ENCODE data around the gene CBS.
"Not testable (repeated sequence)": the region's sequence is repeated elsewhere in the genome, so short reads cannot be mapped to it uniquely, and the experiment has no call there.

Gene CBS

DNA sequence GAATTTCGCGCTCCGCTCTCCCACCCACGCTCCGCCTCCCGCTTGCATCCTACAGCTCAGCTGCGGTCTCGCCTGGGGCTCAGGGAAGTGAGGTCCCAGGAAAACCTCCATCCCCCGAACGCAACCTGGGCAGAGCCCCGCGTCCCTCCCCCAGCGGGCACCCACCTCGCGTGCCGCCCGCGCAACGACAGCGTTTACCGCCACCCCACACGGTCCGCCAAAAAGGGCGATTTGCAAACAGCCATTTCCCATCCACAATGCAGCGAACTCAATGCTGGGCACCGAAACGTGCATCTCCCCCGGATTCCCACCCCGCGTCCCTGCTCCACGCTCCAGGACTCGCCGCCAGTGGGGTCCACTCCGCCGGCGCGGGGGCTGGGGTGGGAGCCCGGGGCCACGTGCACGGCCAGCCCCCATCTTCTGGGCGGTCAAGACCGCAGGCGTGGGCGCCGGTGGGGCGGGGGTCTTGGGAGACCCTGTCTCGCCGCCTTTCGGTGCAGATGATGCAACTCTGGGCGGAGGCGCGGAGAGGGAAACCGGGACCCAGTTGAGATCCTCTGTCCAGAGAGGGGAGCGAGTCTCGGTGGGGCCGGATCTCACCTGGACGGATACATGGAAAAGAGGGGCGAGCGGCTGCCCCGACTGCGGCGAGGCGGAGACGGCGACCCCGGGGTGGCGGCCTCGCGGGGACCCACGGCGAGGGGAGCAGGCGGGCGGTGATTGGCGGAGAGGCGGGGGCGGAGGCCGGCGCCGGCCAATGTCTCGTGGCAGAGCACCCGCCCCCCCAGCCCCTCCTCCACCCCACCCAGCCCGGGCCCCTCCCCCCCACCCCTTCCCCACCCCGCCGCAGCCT, at the start of gene CBS:
TSS of gene CBS (minus strand) at position 666 of the 853 bp plus-strand sequence. CDS start 3,642 bp downstream, outside the sequence.
- DNase-seq, result not testable (repeated sequence)

DNA sequence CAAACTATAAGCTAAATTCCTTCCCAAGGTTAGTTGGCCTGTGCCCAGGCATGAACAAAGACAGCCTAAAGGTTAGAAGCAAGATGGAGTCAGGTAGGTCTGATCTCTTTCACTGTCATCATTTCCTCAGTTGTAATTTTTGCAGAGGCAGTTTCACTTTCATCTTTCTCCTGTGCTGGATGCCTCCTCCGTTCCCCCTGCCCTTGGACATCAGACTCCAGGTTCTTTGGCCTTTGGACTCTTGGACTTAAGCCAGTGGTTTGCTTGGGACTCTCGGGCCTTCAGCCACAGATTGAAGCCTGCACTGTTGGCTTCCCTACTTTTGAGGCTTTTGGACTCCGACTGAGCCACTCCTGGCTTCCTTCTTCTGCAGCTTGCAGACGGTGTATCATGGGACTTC, 40.3 kb upstream of the CBS start:
- not testable (repeated sequence) for DNase-seq

- not testable (repeated sequence) for DNase-seq
Observed at GRCh38 chr21:43114483-43114882, 38.8 kb upstream of the CBS start.

GRCh38 chr21:43109006-43109405, 33.4 kb upstream of the CBS start:
- not testable (repeated sequence) for DNase-seq

GRCh38 chr21:43108177-43108576, 32.5 kb upstream of the CBS start:
- DNase-seq, result not testable (repeated sequence)

DNA sequence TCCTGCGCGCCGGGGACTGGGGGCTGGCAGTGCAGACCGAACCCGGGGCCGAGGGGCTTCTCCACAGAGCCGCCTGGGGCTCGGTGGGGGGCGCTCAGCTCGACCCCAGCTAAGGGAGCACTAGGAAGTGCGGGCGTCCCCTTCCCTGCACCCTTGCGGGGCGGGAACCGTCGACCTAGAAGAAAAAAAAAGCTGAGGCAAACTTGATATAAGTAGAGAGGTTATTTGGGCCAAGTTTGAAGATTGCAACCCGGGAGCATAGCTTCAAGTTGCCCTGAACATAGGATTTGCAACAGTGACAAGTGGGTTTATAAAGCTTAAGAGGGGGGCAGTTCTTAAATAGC, 32.1 kb upstream of the CBS start:
- DNase-seq, result not testable (repeated sequence)

DNA sequence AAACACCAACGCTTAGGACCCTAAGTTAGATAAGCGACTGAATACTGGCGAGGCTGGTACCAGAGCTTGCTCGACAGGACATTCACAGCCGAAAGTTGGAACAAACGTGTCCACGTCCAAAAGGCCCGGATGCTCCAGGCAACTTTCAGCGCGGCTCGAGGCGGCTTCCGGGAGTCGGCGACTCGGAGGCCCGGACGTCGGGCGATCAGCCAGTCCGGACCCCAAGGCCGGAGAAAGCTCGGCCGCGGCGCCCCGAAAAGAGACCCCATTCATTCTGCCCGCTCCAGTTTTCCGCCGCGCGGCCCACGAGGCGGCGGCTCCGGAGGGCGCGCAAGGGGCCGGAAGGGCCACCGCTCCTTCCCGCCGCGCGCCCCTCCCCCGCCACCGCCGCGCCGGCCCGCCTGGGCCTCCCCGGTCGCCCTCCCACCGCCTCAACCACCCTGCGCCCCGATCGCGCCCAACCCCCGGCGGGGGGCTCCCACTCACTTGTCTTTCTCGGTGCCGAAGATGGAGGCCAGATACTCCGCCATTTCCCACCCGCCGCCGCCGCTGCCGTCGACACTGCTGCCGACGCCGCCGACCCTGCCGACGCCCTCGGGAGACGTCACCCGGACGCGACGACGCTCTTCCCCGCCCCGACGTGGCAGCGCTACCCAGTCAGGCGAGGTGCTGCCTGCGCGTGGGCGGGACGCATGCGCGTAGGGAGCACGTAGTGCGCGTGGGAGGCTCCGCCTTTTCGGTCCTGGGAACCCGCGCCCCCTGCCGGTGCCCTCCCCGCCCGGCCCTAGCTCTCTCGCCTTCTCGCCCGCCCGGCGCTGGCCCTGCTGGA, 31.5 kb upstream of the CBS start, which contains the start of gene U2AF1:
TSS of gene U2AF1 (minus strand) at position 606 of the 829 bp plus-strand sequence. CDS start at position 530, 76 bp downstream.
- DNase-seq, result peak; percentile 81

GRCh38 chr21:43104642-43105041, 29.0 kb upstream of the CBS start:
- not testable (repeated sequence) for DNase-seq

GRCh38 chr21:43102281-43102680, 26.6 kb upstream of the CBS start:
- not testable (repeated sequence) for DNase-seq

- not testable (repeated sequence) for DNase-seq
Observed at GRCh38 chr21:43101676-43102075, 26.0 kb upstream of the CBS start.

DNA sequence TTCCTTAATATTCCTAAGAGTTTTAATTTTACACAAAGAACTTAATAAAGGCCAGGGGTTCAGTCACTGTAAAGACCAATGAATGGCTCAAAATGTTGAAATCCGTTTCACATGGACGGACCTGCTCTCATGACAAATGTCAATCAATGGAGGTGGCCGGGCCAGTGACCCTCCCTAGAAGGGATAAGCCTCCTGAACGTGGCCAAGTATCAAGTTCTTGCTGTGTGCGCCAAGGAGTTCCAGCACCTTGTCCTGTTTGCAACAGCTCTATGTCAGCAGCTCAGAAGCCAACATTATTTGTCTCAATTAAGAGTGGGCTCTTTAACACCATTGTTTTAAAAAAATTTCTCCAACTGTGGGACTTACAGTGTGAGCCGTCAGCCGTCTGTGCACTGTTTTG, 25.4 kb upstream of the CBS start:
- DNase-seq, result not testable (repeated sequence)

- DNase-seq, result peak; percentile 47
Observed at GRCh38 chr21:43091979-43092614, 16.5 kb upstream of the CBS start.

- not testable (repeated sequence) for DNase-seq
Observed at GRCh38 chr21:43090947-43091346, 15.3 kb upstream of the CBS start.

DNA sequence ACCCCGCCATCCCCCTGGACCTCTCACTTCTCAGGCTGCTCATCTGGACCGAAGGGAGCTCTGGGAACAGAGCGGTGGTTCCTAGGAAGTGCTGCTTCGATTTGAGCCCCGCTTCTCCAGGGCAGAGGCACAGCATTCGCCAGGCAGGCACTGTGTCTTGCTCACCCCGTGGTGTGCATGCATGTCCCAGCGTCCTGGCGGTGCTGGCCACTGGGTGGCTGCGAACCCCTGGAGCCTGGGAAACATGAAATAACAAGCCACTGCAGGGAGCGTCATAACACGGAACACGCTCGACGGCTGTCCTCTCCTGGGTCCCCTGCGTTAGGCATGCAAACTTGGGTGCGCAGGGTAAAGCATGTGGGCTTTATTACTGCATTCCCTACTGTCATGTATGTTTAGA, 13.8 kb upstream of the CBS start:
- DNase-seq, result not testable (repeated sequence)

GRCh38 chr21:43082587-43083300, 7.1 kb upstream of the CBS start:
- not testable (repeated sequence) for DNase-seq

- not testable (repeated sequence) for DNase-seq
Observed at GRCh38 chr21:43076643-43077042, 1.0 kb upstream of the CBS start.

DNA sequence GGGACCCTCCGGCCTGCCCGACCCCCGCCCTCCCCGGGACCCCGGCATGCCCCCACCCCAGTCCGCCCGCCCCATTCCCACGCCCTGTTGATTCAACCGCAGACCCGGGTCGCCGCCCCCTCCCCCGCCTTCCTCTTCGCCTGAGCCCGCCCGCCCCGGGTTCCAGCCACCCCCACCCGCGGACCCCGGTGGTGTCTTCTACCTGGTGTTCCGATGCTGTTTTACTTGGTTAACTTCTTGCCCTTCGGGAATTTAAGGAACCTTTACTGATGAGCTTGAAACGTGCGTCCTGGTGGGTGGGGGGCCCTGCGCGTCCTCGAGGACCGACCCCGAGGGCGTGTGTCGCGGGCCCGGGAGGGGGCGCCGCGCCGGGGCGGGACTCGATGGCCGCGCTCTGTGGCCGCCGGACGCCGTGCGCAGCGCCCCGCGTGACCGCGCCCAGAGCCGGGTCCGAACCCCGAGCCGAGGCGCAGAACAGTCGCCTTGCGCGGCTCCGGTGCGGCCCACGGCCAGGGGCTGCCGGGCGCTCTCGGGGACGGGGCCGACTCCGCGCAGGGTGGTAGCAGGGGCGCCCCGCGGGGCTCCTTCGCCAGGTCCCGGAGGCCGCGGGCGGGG, 495 bp upstream of the CBS start:
- not testable (repeated sequence) for DNase-seq

GRCh38 chr21:43074401-43075169, 1.1 kb downstream of the CBS start:
- DNase-seq, result not testable (repeated sequence)

- DNase-seq, result not testable (repeated sequence)
Observed at GRCh38 chr21:43072742-43073141, 2.9 kb downstream of the CBS start.

- DNase-seq, result not testable (repeated sequence)
Observed at GRCh38 chr21:43069682-43070081, 6.0 kb downstream of the CBS start.

DNA sequence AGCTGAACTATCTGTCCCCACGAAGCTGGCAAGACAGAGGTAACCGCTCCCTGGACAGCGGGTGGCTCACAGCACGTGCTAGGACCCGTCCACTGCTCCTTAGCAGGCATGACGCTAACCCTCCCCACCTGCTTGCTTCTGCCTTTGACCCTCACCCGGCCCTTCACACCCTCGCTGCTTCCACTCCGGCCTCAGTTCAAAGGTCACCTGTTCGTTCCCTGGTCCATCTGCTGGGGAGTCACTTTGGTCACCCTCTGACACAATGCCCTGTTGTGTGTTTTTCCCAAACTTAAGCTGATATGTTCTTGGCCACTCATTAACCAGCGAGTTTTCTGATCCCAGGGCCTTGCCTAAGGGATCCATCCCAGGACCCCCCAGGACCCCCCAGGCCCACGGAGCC, 7.6 kb downstream of the CBS start:
- not testable (repeated sequence) for DNase-seq

Measured in activated CD8-positive, alpha-beta memory T cell treated with anti-CD3 and anti-CD28 coated beads, Interleukin-2, amount 50 U/mL, for 48 hours (primary cell).